ENCODE measurements around the gene HRH2. TPM values are rescaled to one million over a fixed set of nuclear protein-coding genes. Genes with fewer than 3 reads are reported as not detected.

The HRH2 gene
- total RNA-seq, 1 experiment from 2014 or later = 3.3 TPM

- Histone ChIP-seq H3K27me3 (ENCODE audit: insufficient read depth, low read length) (no peaks in the 10 kb centered on the region), H2BK12ac (ENCODE audit: insufficient read length, low read depth, low read length) (no peak overlapping the region), H3K9me3 (ENCODE audit: control insufficient read depth, low read depth, low read length) (no peaks in the 10 kb centered on the region), H2BK20ac (ENCODE audit: low read depth, low read length, poor library complexity, severe bottlenecking) (no peak overlapping the region), H3K14ac (ENCODE audit: insufficient read depth, low read length) (no peak overlapping the region), H4K5ac (ENCODE audit: insufficient read length, low read depth, low read length) (no peak overlapping the region), H4K20me1 (ENCODE audit: control insufficient read depth, insufficient read depth, insufficient read length) (no peaks in the 10 kb centered on the region), H3K4me2 (ENCODE audit: insufficient read depth, insufficient read length, low read length) (no peak overlapping the region), H2AK5ac (ENCODE audit: insufficient read length, low read length) (no peak overlapping the region), H3K4me1 (ENCODE audit: insufficient read depth, low read length) (no peaks in the 10 kb centered on the region; the same call in 1 of the 2 replicates), H3K23ac (ENCODE audit: insufficient read length, low read depth, low read length) (no peak overlapping the region), H2BK120ac (ENCODE audit: low read depth, low read length, poor library complexity, severe bottlenecking) (no peak overlapping the region), H2BK15ac (ENCODE audit: low read depth, low read length) (no peak overlapping the region), H3T11ph (ENCODE audit: low read length) (no peak overlapping the region), H3K9ac (ENCODE audit: extremely low read depth, insufficient read length, low read length) (no peak overlapping the region), H3K79me2 (ENCODE audit: insufficient read depth, low read length) (no peaks in the 10 kb centered on the region), H3K56ac (ENCODE audit: insufficient read length, low read depth, low read length) (no peak overlapping the region), H2AFZ (ENCODE audit: low read length) (no peak overlapping the region), H3K4ac (ENCODE audit: low read depth, low read length) (no peak overlapping the region), H3K27ac (ENCODE audit: insufficient read length, low read depth, low read length) (no peak overlapping the region), H4K91ac (ENCODE audit: insufficient read length, low read depth, low read length) (no peak overlapping the region), H3K23me2 (ENCODE audit: insufficient read length, low read depth, low read length, poor library complexity, severe bottlenecking) (no peaks in the 10 kb centered on the region), H3K79me1 (ENCODE audit: insufficient read depth, low read depth, low read length, poor library complexity, severe bottlenecking) (no peaks in the 10 kb centered on the region), H4K8ac (replicated peaks; ENCODE audit: insufficient read length, low read depth, low read length) (no peak overlapping the region), H3K18ac (ENCODE audit: insufficient read length, low read depth, low read length) (no peak overlapping the region), H2BK5ac (ENCODE audit: insufficient read length, low read length) (no peak overlapping the region)
- no peak overlapping the region for H3K27ac Mint-ChIP-seq
- H3K9me3 Mint-ChIP-seq = no peaks in the 10 kb centered on the region
- peaks cover 3 to 9% of the 10 kb centered on the region in 2 experiments; a peak in 3 of 4 replicates for H3K4me1 Mint-ChIP-seq
- no peak overlapping the region; a peak in 1 of 5 replicates for H3K4me3 Mint-ChIP-seq
- no CpG with 5 or more reads among the region's 4 CpGs for WGBS (ENCODE audit: extremely low coverage, insufficient read length, low lambda C conversion rate)
- TF ChIP-seq CTCF (conservative IDR thresholded peaks at IDR 0.05) = no peak
- H3K36me3 Mint-ChIP-seq (ENCODE audit: insufficient read depth in 1 of 3, low read depth in 3 of 3) = no peaks in the 10 kb centered on the region
- no peak for DNase-seq
- H3K27me3 Mint-ChIP-seq (ENCODE audit: low read depth) = no peaks in the 10 kb centered on the region; the same call in 1 of the 2 replicates
Observed at GRCh38 chr5:175671013-175671412, 13.1 kb downstream of the HRH2 start.
